ENCODE data around the gene CAPN5.

Gene CAPN5

GRCh38 chr11:77051511-77051910 is 15.3 kb upstream of the CAPN5 start:
- no peak for TF ChIP-seq CTCF (IDR thresholded peaks at IDR 0.05)
- DNase-seq (ENCODE audit: low spot score) = no peak
- no peak overlapping the region for H3K27ac ChIP-seq

DNA sequence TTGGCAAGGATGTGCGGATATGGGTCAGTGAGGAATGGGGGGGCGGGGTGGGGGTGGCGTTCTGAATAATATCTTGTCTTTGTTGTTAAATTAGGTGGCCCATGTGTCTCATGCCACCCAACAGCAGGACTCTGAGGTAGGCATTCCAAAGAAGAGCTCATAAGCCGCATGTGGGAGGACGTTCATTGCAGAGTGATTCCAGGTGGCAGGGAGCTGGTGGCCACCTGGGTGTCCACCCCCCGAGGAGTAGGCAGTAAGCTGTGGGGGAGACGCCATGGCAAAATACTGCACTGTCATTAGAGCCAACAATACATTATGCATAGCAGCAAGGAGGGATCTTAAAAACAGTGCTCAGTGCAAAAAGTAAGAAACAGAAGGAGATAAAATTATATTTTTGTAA is 14.3 kb upstream of the CAPN5 start:
- TF ChIP-seq CTCF (IDR thresholded peaks at IDR 0.05) = no peak
- H3K27ac ChIP-seq = no peak overlapping the region
- H3K4me3 ChIP-seq = no peak overlapping the region
- no peak for DNase-seq (ENCODE audit: low spot score)

More at GRCh38 chr11:77051511-77051910, 15.3 kb upstream of the CAPN5 start:
- H3K4me3 ChIP-seq = no peak overlapping the region

- TF ChIP-seq CTCF (IDR thresholded peaks at IDR 0.05) = no peak
- no peak for DNase-seq (ENCODE audit: low spot score)
- Histone ChIP-seq H3K27ac (no peak overlapping the region), H3K4me3 (no peak overlapping the region)
Measured at GRCh38 chr11:77053217-77054015, 13.4 kb upstream of the CAPN5 start.

DNA sequence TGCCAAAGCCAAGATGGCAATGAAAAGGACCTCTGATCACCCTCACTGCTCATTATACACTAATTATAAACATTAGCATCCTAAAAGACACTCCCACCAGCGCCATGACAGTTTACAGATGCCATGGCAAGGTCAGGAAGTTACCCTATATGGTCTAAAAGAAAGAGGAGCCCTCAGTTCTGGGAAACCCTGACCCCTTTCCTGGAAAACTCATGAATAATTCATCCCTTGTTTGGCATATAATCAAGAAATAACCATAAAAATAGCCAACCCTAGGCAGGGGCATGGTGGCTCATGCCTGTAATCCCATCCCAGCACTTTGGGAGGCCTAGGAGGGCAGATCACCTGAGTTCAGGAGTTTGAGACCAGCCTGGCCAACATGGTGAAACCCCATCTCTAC is 12.7 kb upstream of the CAPN5 start:
- Histone ChIP-seq H3K27ac (no peak overlapping the region), H3K4me3 (no peak overlapping the region)
- DNase-seq (ENCODE audit: low spot score) = no peak
- TF ChIP-seq CTCF (IDR thresholded peaks at IDR 0.05) = no peak

GRCh38 chr11:77055101-77055561 is 11.6 kb upstream of the CAPN5 start:
- no peak for TF ChIP-seq CTCF (IDR thresholded peaks at IDR 0.05)

DNA sequence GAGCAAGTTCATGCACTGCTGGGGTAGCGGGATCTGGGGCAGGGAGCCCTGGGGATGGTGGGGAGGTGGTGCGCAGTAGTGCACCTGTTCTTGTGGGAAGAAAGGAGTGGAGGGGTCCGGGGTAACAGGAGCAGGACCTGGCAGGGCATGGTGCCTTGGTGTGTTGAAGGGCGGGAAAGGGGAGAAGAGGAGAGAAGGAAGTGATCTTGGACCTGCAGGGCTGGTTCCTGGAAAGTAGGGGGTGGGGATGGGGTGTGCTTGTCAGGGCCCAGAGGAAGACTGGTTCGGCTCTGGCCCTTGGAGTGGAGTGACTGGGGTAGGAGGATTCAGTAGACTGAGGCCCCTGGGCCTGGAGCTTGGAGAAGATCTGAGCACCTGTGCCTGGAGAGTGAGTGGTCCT is 10.9 kb upstream of the CAPN5 start:
- DNase-seq (ENCODE audit: low spot score) = no peak
- Histone ChIP-seq H3K4me3 (no peak overlapping the region), H3K27ac (no peak overlapping the region)

More at GRCh38 chr11:77055101-77055561, 11.6 kb upstream of the CAPN5 start:
- no peak overlapping the region for H3K4me3 ChIP-seq
- no peak for DNase-seq (ENCODE audit: low spot score)
- H3K27ac ChIP-seq = no peak overlapping the region

More for the DNA sequence above, 10.9 kb upstream of the CAPN5 start:
- TF ChIP-seq CTCF (IDR thresholded peaks at IDR 0.05) = no peak
